Ishikawa (cell line): ENCODE results near the gene PCDHGB6.
"Not testable (repeated sequence)": the region's sequence is repeated elsewhere in the genome, so short reads cannot be mapped to it uniquely, and the experiment has no call there.

Experiments
- CEBPB ChIP-seq: IDR thresholded peaks from 2 replicates; pipeline ENCODE4 v1.6.1; 2012
- CREB1 ChIP-seq: IDR thresholded peaks from 2 replicates; pipeline ENCODE4 v1.6.1; 2012; ENCODE audit warnings: low read depth
- EGR1 ChIP-seq: IDR thresholded peaks from 2 replicates; pipeline ENCODE4 v1.6.1; 2012
- EP300 ChIP-seq: IDR thresholded peaks from 2 replicates; pipeline ENCODE4 v1.6.1; 2012; ENCODE audit warnings: borderline replicate concordance
- FOXM1 ChIP-seq: IDR thresholded peaks from 2 replicates; pipeline ENCODE4 v1.6.1; 2012; ENCODE audit warnings: low read depth, borderline replicate concordance
- NFIC ChIP-seq: IDR thresholded peaks from 2 replicates; pipeline ENCODE4 v1.6.1; 2012
- RAD21 ChIP-seq: IDR thresholded peaks from 2 replicates; pipeline ENCODE4 v1.6.1; 2012; ENCODE audit warnings: low read depth
- TAF1 ChIP-seq: IDR thresholded peaks from 2 replicates; pipeline ENCODE4 v1.6.1; 2012; ENCODE audit warnings: low read depth, mild to moderate bottlenecking
- TCF12 ChIP-seq: IDR thresholded peaks from 2 replicates; pipeline ENCODE4 v1.6.1; 2012; ENCODE audit warnings: low read depth
- YY1 ChIP-seq: IDR thresholded peaks from 2 replicates; pipeline ENCODE4 v1.6.1; 2012; ENCODE audit warnings: low read depth
- ZBTB7A ChIP-seq: IDR thresholded peaks from 2 replicates; pipeline ENCODE4 v1.6.1; 2012; ENCODE audit warnings: low read depth
- TF ChIP-seq, protein P1 (sequence below): IDR thresholded peaks from 2 replicates; pipeline ENCODE4 v1.6.1; 2012
- TF ChIP-seq, protein P2 (sequence below): IDR thresholded peaks from 2 replicates; pipeline ENCODE4 v1.6.1; 2012; ENCODE audit warnings: low read depth, mild to moderate bottlenecking
- TF ChIP-seq, protein P3 (sequence below): IDR thresholded peaks from 2 replicates; pipeline ENCODE4 v1.6.1; 2012

The PCDHGB6 gene

DNA sequence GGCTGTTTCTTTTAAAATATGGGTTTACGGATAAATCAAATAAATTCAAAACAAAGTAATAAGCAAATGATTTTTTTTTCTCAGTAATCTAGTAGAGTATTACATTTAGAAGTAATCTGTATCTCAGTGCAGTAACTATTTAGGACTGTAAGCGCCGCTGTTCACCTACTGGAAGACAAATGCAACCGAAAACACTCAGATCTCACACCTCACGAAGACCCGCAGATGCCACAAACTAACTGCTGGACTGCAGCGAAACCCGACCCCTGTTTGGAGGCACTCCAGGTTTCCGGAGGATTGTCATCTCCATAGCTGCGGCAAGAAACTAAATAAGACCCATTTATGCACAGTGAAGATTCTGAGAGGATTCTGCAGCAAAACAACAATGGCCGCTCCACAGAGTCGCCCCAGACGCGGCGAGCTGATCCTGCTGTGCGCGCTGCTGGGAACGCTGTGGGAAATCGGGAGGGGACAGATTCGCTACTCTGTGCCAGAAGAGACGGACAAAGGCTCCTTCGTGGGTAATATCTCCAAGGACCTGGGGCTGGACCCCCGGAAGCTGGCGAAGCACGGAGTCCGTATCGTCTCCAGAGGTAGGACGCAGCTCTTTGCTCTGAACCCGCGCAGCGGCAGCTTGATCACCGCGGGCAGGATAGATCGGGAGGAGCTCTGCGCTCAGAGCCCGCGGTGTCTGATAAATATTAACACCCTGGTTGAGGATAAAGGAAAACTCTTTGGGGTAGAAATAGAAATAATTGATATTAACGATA, 15.2 kb upstream of the PCDHGB6 start, which contains the start of gene PCDHGA8:
Gene PCDHGA8, plus strand, starts transcription at position 205 of the 770 bp plus-strand sequence. Its CDS starts 181 bp downstream, at position 386.
- TF ChIP-seq RAD21 = peak; percentile 21; the same call in 1 of the 2 replicates
- TF ChIP-seq, protein P1, sequence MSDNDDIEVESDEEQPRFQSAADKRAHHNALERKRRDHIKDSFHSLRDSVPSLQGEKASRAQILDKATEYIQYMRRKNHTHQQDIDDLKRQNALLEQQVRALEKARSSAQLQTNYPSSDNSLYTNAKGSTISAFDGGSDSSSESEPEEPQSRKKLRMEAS = 0 out of 2 replicates have a peak, but pooled peaks have one; percentile 24
- TF ChIP-seq TCF12 = no peak
- no peak for TF ChIP-seq ZBTB7A

DNA sequence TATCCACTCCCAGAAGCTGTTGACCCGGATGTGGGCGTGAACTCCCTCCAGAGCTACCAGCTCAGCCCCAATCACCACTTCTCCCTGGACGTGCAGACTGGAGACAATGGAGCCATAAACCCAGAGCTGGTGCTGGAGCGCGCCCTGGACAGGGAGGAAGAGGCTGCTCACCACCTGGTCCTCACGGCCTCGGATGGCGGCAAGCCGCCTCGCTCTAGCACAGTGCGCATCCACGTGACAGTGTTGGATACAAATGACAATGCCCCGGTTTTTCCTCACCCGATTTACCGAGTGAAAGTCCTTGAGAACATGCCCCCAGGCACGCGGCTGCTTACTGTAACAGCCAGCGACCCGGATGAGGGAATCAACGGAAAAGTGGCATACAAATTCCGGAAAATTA, 14.6 kb upstream of the PCDHGB6 start:
- TF ChIP-seq TAF1 = no peak
- no peak for TF ChIP-seq EP300
- no peak for TF ChIP-seq EGR1
- no peak for TF ChIP-seq TCF12
- TF ChIP-seq, protein P2, sequence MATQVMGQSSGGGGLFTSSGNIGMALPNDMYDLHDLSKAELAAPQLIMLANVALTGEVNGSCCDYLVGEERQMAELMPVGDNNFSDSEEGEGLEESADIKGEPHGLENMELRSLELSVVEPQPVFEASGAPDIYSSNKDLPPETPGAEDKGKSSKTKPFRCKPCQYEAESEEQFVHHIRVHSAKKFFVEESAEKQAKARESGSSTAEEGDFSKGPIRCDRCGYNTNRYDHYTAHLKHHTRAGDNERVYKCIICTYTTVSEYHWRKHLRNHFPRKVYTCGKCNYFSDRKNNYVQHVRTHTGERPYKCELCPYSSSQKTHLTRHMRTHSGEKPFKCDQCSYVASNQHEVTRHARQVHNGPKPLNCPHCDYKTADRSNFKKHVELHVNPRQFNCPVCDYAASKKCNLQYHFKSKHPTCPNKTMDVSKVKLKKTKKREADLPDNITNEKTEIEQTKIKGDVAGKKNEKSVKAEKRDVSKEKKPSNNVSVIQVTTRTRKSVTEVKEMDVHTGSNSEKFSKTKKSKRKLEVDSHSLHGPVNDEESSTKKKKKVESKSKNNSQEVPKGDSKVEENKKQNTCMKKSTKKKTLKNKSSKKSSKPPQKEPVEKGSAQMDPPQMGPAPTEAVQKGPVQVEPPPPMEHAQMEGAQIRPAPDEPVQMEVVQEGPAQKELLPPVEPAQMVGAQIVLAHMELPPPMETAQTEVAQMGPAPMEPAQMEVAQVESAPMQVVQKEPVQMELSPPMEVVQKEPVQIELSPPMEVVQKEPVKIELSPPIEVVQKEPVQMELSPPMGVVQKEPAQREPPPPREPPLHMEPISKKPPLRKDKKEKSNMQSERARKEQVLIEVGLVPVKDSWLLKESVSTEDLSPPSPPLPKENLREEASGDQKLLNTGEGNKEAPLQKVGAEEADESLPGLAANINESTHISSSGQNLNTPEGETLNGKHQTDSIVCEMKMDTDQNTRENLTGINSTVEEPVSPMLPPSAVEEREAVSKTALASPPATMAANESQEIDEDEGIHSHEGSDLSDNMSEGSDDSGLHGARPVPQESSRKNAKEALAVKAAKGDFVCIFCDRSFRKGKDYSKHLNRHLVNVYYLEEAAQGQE = no peak

DNA sequence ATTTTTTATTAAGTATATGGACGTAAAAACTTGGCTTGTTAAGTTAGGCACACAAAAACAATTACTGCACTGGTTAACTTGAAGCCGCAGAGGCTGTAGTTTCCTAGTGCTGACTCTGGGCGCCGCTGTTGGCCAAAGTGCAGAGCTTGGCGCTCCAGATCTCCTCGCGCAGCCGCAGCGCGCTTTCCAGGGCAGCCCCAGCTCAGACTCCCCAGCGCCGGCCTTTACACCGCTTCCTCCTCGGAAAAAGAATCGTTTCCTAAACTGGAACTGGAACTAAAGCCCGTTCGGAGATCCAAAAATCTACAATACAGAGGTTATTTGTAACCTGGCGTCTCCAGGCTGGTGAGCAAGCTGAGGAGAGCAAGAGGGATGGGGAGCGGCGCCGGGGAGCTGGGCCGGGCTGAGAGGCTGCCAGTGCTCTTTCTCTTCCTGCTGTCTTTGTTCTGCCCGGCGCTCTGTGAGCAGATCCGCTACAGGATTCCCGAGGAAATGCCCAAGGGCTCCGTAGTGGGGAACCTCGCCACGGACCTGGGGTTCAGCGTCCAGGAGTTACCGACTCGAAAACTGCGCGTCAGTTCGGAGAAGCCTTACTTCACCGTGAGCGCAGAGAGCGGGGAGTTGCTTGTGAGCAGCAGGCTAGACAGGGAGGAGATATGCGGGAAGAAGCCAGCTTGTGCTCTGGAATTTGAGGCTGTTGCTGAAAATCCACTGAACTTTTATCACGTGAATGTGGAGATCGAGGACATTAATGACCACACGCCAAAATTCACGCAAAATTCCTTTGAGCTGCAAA, 9.9 kb upstream of the PCDHGB6 start, which contains the start of gene PCDHGB5:
Gene PCDHGB5, plus strand, starts transcription at position 192 of the 796 bp plus-strand sequence. Its CDS starts 181 bp downstream, at position 373.
- not testable (repeated sequence) for TF ChIP-seq TAF1, EP300
- TF ChIP-seq, protein P2 = not testable (repeated sequence)

DNA sequence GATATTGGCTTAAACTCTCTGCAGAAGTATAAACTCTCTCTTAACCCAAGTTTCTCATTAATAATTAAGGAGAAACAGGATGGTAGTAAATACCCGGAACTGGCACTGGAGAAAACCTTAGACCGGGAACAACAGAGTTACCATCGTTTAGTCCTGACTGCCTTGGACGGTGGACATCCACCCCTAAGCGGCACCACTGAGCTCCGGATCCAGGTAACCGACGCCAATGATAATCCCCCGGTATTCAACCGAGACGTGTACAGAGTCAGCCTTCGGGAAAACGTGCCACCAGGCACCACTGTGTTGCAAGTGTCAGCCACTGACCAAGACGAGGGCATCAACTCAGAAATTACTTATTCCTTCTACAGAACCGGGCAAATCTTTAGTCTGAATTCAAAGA, 9.2 kb upstream of the PCDHGB6 start:
- TF ChIP-seq EP300 = no peak
- TF ChIP-seq, protein P1 = no peak
- no peak for TF ChIP-seq EGR1
- no peak for TF ChIP-seq TCF12
- TF ChIP-seq, protein P3, sequence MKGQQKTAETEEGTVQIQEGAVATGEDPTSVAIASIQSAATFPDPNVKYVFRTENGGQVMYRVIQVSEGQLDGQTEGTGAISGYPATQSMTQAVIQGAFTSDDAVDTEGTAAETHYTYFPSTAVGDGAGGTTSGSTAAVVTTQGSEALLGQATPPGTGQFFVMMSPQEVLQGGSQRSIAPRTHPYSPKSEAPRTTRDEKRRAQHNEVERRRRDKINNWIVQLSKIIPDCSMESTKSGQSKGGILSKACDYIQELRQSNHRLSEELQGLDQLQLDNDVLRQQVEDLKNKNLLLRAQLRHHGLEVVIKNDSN = no peak
- TF ChIP-seq CEBPB = no peak
- no peak for TF ChIP-seq CREB1
- TF ChIP-seq RAD21 = no peak
- TF ChIP-seq ZBTB7A = no peak
- TF ChIP-seq FOXM1 = no peak
- no peak for TF ChIP-seq NFIC
- TF ChIP-seq TAF1 = no peak

DNA sequence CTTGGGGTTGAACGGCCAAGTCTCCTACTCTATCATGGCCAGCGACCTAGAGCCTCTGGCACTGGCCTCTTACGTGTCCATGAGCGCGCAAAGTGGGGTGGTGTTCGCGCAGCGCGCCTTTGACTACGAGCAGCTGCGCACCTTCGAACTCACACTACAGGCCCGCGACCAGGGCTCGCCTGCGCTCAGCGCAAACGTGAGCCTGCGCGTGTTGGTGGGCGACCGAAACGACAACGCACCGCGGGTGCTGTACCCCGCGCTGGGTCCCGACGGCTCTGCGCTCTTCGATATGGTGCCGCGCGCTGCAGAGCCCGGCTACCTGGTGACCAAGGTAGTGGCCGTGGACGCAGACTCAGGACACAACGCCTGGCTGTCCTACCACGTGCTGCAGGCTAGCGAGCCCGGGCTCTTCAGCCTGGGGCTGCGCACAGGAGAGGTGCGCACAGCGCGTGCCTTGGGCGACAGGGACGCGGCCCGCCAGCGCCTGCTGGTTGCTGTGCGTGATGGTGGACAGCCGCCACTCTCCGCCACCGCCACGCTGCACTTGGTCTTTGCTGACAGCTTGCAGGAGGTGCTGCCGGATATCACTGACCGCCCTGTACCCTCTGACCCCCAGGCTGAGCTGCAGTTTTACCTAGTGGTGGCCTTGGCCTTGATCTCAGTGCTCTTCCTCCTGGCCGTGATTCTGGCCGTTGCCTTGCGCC, 8.1 kb upstream of the PCDHGB6 start:
- TF ChIP-seq YY1 = no peak
- no peak for TF ChIP-seq FOXM1
- no peak for TF ChIP-seq NFIC
- TF ChIP-seq, protein P3 = no peak
- no peak for TF ChIP-seq RAD21
